HCT116 (cell line): ENCODE data around the gene ARL14. TPM values are rescaled to one million over a fixed set of nuclear protein-coding genes. Genes with fewer than 3 reads are reported as not detected.

Source experiments
- ATAC-seq: fragments of 200-7000 bp; cut with Tn5 transposase; 2 replicates; pipeline ENCODE4 v1.9.1; 2020; ENCODE audit warnings: mild to moderate bottlenecking, moderate library complexity
- BruUV-seq: library from RNA; stranded (reverse); fragments of 400-500 nt; replicated peaks from 2 replicates; lab custom pipeline; 2021; lab: Mats Ljungman, UMichigan
- CTCF ChIA-PET: fragments of 300-600 bp; sonication (Branson Sonifier 250); formaldehyde crosslinking; loops from one replicate; lab custom pipeline; 2021; ENCODE audit warnings: antibody characterized with exemption; lab: Charles Lee
- POLR2A ChIA-PET: fragments of 300-600, 350-600 bp; sonication (Branson Sonifier 250); formaldehyde crosslinking; loops from one replicate; lab custom pipeline; 2021; ENCODE audit warnings: antibody characterized with exemption; lab: Charles Lee
- RAD21 ChIA-PET, 2 experiments: fragments of 300-600 bp; sonication (Branson Sonifier 250); formaldehyde crosslinking; loops; one replicate each; lab custom pipeline; 2023; ENCODE audit warnings: low total read pairs in 2 of 2; ENCODE audit not compliant: uncharacterized antibody in 2 of 2, unreplicated experiment in 2 of 2, low non-redundant PET in 1 of 2; lab: Charles Lee
- DNase-seq: peaks from one replicate; pipeline ENCODE4 v3.0.0-alpha.2; 2010; ENCODE audit warnings: low read depth, low spot score
- H2AFZ ChIP-seq: fragments of 200-600 bp; shearing (Covaris generic), sonication (generic); 2 replicates; pipeline ENCODE4 v1.6.1; 2017; ENCODE audit warnings: low read depth, mixed run types, mixed read lengths, antibody characterized with exemption, low read length; ENCODE audit not compliant: poor library complexity, severe bottlenecking
- H3K27ac ChIP-seq: 2 replicates; pipeline ENCODE4 v1.5.1; 2012; ENCODE audit warnings: low read depth, low read length
- H3K27me3 ChIP-seq: fragments of 200-600 bp; sonication (generic); 2 replicates; pipeline ENCODE4 v1.6.1; 2016; ENCODE audit warnings: mixed run types, low read length, mixed read lengths; ENCODE audit not compliant: insufficient read depth
- H3K36me3 ChIP-seq, 2 experiments: fragments of 200-500 bp in 1 of 2; fragments of 200-600 bp in 1 of 2; sonication (Bioruptor generic) in 1 of 2; sonication (generic) in 1 of 2; 2 replicates each; pipeline versions ENCODE4 v1.5.1 to v1.6.1; 2014 to 2016; ENCODE audit warnings: low read length in 2 of 2, inconsistent platforms in 1 of 2, mixed read lengths in 1 of 2, mixed run types in 1 of 2; ENCODE audit not compliant: insufficient read depth in 2 of 2, control insufficient read depth in 1 of 2
- H3K4me1 ChIP-seq, 2 experiments: fragments of 200-600 bp in 1 of 2; sonication (generic) in 1 of 2; 2 replicates each; pipeline versions ENCODE4 v1.5.1 to v1.6.1; 2012 to 2017; ENCODE audit warnings: low read length in 2 of 2, inconsistent platforms in 1 of 2, mild to moderate bottlenecking in 1 of 2, mixed read lengths in 1 of 2, mixed run types in 1 of 2, moderate library complexity in 1 of 2; ENCODE audit not compliant: insufficient read depth in 2 of 2, control insufficient read depth in 1 of 2
- H3K4me2 ChIP-seq: fragments of 200-600 bp; sonication (generic); 2 replicates; pipeline ENCODE4 v1.6.1; 2017; ENCODE audit warnings: mixed run types, low read length, mixed read lengths
- H3K4me3 ChIP-seq, 2 experiments: fragments of 200-600 bp in 1 of 2; sonication (generic) in 1 of 2; replicated peaks in 1 of 2; 2 replicates each; pipeline ENCODE4 v1.5.1; 2011 to 2016; ENCODE audit warnings: low read length in 2 of 2, control low read depth in 1 of 2, low read depth in 1 of 2, mild to moderate bottlenecking in 1 of 2, mixed read lengths in 1 of 2, mixed run types in 1 of 2
- H3K79me2 ChIP-seq: fragments of 200-600 bp; sonication (generic); 2 replicates; pipeline ENCODE4 v1.6.1; 2017; ENCODE audit warnings: mild to moderate bottlenecking, mixed run types, low read length, moderate library complexity, mixed read lengths; ENCODE audit not compliant: insufficient read depth
- H3K9ac ChIP-seq: fragments of 200-600 bp; sonication (generic); 2 replicates; pipeline ENCODE4 v1.6.1; 2016; ENCODE audit warnings: low read length, mixed read lengths
- H3K9me2 ChIP-seq: fragments of 200-600 bp; sonication (generic), shearing (Covaris generic); 2 replicates; pipeline ENCODE4 v1.6.1; 2017; ENCODE audit warnings: mixed run types, mild to moderate bottlenecking, moderate library complexity; ENCODE audit not compliant: insufficient read depth
- H3K9me3 ChIP-seq, 2 experiments: fragments of 200-500 bp in 1 of 2; fragments of 200-600 bp in 1 of 2; sonication (Bioruptor generic) in 1 of 2; sonication (generic) in 1 of 2; 2 replicates each; pipeline ENCODE4 v1.6.1; 2014 to 2017; ENCODE audit warnings: low read length in 2 of 2, mixed read lengths in 2 of 2, inconsistent platforms in 1 of 2, low read depth in 1 of 2, mild to moderate bottlenecking in 1 of 2, mixed run types in 1 of 2, moderate library complexity in 1 of 2; ENCODE audit not compliant: control insufficient read depth in 1 of 2, insufficient read depth in 1 of 2
- H4K20me1 ChIP-seq: fragments of 200-600 bp; sonication (generic), shearing (Covaris generic); 2 replicates; pipeline ENCODE4 v1.6.1; 2017; ENCODE audit warnings: mixed run types, mild to moderate bottlenecking, moderate library complexity; ENCODE audit not compliant: insufficient read depth
- CBX3 ChIP-seq: IDR thresholded peaks from 2 replicates; pipeline ENCODE4 v1.6.1; 2012; ENCODE audit warnings: low read depth
- CEBPB ChIP-seq: IDR thresholded peaks from 2 replicates; pipeline ENCODE4 v1.6.1; 2012; ENCODE audit warnings: low read depth
- EGR1 ChIP-seq: IDR thresholded peaks from 2 replicates; pipeline ENCODE4 v1.6.1; 2012; ENCODE audit warnings: low read depth
- ELF1 ChIP-seq: IDR thresholded peaks from 2 replicates; pipeline ENCODE4 v1.6.1; 2012; ENCODE audit warnings: low read depth, borderline replicate concordance
- EZH2 ChIP-seq: fragments of 200-600 bp; sonication (generic); IDR thresholded peaks from 2 replicates; pipeline ENCODE4 v1.6.1; 2017; ENCODE audit warnings: antibody characterized with exemption, mixed run types
- FOSL1 ChIP-seq: IDR thresholded peaks from 2 replicates; pipeline ENCODE4 v1.6.1; 2012; ENCODE audit warnings: low read depth
- JUND ChIP-seq: IDR thresholded peaks from 2 replicates; pipeline ENCODE4 v1.6.1; 2012
- MAX ChIP-seq: IDR thresholded peaks from 2 replicates; pipeline ENCODE4 v1.6.1; 2012
- POLR2A ChIP-seq: IDR thresholded peaks from 2 replicates; pipeline ENCODE4 v1.7.0; 2011; ENCODE audit warnings: borderline replicate concordance; ENCODE audit not compliant: insufficient read depth, insufficient read length; ENCODE audit errors: extremely low read depth
- POLR2AphosphoS5 ChIP-seq: IDR thresholded peaks from 2 replicates; pipeline ENCODE4 v1.6.1; 2011; ENCODE audit warnings: mild to moderate bottlenecking, low read depth, low read length, moderate library complexity
- RAD21 ChIP-seq: IDR thresholded peaks from 2 replicates; pipeline ENCODE4 v1.6.1; 2012; ENCODE audit warnings: low read depth, mild to moderate bottlenecking
- SIN3A ChIP-seq: IDR thresholded peaks from 2 replicates; pipeline ENCODE4 v1.6.1; 2012; ENCODE audit warnings: low read depth
- SP1 ChIP-seq: IDR thresholded peaks from 2 replicates; pipeline ENCODE4 v1.6.1; 2012; ENCODE audit warnings: low read depth
- SRF ChIP-seq: IDR thresholded peaks from 2 replicates; pipeline ENCODE4 v1.6.1; 2012; ENCODE audit warnings: low read depth
- TCF7L2 ChIP-seq: IDR thresholded peaks from 2 replicates; pipeline ENCODE4 v1.7.0; 2011; ENCODE audit warnings: borderline replicate concordance, inconsistent platforms; ENCODE audit not compliant: insufficient read depth, insufficient read length; ENCODE audit errors: extremely low read depth
- ZFX ChIP-seq: fragments of 450-650 bp; IDR thresholded peaks from 2 replicates; pipeline ENCODE4 v1.6.1; 2017
- ZNF274 ChIP-seq: fragments of 200-500 bp; sonication (Bioruptor generic); IDR thresholded peaks from 2 replicates; pipeline ENCODE4 v1.6.1; 2014; ENCODE audit warnings: mild to moderate bottlenecking, low read depth, low read length, inconsistent platforms
- intact Hi-C: fragments of 100-400 bp; cut with micrococcal nuclease; formaldehyde crosslinking; loops from 2 replicates; pipeline ENCODE4 v1.10.0; 2022
- total RNA-seq: library from RNA; stranded (reverse); gene quantifications from one replicate; pipeline ENCODE4 v1.2.1, GENCODE V29; 2021; ENCODE audit not compliant: unreplicated experiment
- TF ChIP-seq, protein P1 (sequence below): IDR thresholded peaks from 2 replicates; pipeline ENCODE4 v1.6.1; 2012
- TF ChIP-seq, protein P2 (sequence below): IDR thresholded peaks from 2 replicates; pipeline ENCODE4 v1.6.1; 2011; ENCODE audit warnings: mild to moderate bottlenecking, low read length, moderate library complexity; ENCODE audit not compliant: insufficient replicate concordance; ENCODE audit errors: extremely low read depth
- TF ChIP-seq, protein P3 (sequence below): IDR thresholded peaks from 2 replicates; pipeline ENCODE4 v1.6.1; 2012; ENCODE audit warnings: low read depth

Gene ARL14
- total RNA-seq, 1 experiment from 2014 or later = 0.42 TPM

DNA sequence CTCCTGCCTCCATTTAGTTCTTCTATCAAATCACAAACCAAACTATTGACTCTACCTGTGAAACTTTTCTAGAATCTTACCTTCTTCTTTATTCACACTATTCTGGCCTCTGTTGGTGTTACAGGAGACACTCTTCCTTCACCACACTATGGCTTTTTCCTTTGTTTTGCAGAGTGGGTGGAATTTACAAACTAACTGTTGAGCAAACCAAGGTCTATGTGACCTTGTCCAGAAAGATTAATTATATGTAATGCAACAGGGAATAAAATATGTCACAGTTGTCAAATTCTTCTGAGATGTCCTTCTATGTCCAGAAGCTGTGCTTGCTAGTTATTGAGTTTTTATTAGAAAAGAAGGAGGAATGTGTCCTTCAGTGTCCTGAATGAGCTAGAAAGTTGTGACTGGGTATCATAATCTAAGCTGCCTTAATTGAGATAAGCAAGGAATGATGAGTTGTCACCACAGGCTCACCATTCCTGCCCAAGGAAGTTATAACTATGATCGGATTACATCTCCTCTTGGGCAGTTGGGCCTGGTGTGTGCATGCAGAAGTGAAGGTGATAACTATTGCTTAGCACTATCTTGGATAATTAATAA, 21.7 kb downstream of the ARL14 start:
- BruUV-seq = no TSS peak
- Histone ChIP-seq H3K27me3 (no peaks in the 10 kb centered on the region), H3K4me3 (no peak overlapping the region), H3K9me2 (no peaks in the 10 kb centered on the region), H3K9ac (no peak overlapping the region), H3K9me3 (no peaks in the 10 kb centered on the region), H2AFZ (no peak overlapping the region), H3K4me1 (no peaks in the 10 kb centered on the region), H3K27ac (no peak overlapping the region), H4K20me1 (no peaks in the 10 kb centered on the region), H3K79me2 (no peaks in the 10 kb centered on the region), H3K4me2 (no peak overlapping the region), H3K36me3 (no peaks in the 10 kb centered on the region)
- ATAC-seq (no peak), DNase-seq (no peak)
- ChIA-PET RAD21 (no interaction called here), POLR2A (no interaction called here), CTCF (interaction anchor here (1.0 kb wide), 1 partner anchor 12 kb away, joined by 3 read pairs; no protein-coding TSS in a partner anchor)
- no peak for TF ChIP-seq SIN3A
- TF ChIP-seq CEBPB = no peak
- TF ChIP-seq FOSL1 = no peak
- TF ChIP-seq TCF7L2 = no peak
- TF ChIP-seq EGR1 = no peak
- TF ChIP-seq, protein P1, sequence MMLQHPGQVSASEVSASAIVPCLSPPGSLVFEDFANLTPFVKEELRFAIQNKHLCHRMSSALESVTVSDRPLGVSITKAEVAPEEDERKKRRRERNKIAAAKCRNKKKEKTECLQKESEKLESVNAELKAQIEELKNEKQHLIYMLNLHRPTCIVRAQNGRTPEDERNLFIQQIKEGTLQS = no peak
- TF ChIP-seq EZH2 = no peak
- TF ChIP-seq, protein P2, sequence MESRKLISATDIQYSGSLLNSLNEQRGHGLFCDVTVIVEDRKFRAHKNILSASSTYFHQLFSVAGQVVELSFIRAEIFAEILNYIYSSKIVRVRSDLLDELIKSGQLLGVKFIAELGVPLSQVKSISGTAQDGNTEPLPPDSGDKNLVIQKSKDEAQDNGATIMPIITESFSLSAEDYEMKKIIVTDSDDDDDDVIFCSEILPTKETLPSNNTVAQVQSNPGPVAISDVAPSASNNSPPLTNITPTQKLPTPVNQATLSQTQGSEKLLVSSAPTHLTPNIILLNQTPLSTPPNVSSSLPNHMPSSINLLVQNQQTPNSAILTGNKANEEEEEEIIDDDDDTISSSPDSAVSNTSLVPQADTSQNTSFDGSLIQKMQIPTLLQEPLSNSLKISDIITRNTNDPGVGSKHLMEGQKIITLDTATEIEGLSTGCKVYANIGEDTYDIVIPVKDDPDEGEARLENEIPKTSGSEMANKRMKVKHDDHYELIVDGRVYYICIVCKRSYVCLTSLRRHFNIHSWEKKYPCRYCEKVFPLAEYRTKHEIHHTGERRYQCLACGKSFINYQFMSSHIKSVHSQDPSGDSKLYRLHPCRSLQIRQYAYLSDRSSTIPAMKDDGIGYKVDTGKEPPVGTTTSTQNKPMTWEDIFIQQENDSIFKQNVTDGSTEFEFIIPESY = no peak
- TF ChIP-seq JUND = no peak
- TF ChIP-seq SP1 = no peak
- no peak for TF ChIP-seq POLR2AphosphoS5
- TF ChIP-seq RAD21 = no peak
- TF ChIP-seq ZFX = no peak
- TF ChIP-seq SRF = no peak
- no peak for TF ChIP-seq ELF1
- TF ChIP-seq MAX = no peak
- TF ChIP-seq POLR2A = no peak
- TF ChIP-seq, protein P3, sequence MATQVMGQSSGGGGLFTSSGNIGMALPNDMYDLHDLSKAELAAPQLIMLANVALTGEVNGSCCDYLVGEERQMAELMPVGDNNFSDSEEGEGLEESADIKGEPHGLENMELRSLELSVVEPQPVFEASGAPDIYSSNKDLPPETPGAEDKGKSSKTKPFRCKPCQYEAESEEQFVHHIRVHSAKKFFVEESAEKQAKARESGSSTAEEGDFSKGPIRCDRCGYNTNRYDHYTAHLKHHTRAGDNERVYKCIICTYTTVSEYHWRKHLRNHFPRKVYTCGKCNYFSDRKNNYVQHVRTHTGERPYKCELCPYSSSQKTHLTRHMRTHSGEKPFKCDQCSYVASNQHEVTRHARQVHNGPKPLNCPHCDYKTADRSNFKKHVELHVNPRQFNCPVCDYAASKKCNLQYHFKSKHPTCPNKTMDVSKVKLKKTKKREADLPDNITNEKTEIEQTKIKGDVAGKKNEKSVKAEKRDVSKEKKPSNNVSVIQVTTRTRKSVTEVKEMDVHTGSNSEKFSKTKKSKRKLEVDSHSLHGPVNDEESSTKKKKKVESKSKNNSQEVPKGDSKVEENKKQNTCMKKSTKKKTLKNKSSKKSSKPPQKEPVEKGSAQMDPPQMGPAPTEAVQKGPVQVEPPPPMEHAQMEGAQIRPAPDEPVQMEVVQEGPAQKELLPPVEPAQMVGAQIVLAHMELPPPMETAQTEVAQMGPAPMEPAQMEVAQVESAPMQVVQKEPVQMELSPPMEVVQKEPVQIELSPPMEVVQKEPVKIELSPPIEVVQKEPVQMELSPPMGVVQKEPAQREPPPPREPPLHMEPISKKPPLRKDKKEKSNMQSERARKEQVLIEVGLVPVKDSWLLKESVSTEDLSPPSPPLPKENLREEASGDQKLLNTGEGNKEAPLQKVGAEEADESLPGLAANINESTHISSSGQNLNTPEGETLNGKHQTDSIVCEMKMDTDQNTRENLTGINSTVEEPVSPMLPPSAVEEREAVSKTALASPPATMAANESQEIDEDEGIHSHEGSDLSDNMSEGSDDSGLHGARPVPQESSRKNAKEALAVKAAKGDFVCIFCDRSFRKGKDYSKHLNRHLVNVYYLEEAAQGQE = no peak
- no peak for TF ChIP-seq ZNF274
- no peak for TF ChIP-seq CBX3
- intact Hi-C loops = no loop called here
